Measurements from ENCODE around the gene COL15A1. TPM values are rescaled to one million over a fixed set of nuclear protein-coding genes. Genes with fewer than 3 reads are reported as not detected.

COL15A1 gene
- total RNA-seq, 1 experiment from 2014 or later = not detected

- Histone ChIP-seq H3K27me3 (ENCODE audit: insufficient read depth, low read length) (peaks cover 29% of the 10 kb centered on the region), H2BK120ac (ENCODE audit: low read depth, low read length, poor library complexity, severe bottlenecking) (no peak overlapping the region), H3K79me2 (ENCODE audit: insufficient read depth, low read length) (no peaks in the 10 kb centered on the region), H3K4ac (ENCODE audit: low read depth, low read length) (no peak overlapping the region), H2BK5ac (ENCODE audit: insufficient read length, low read length) (no peak overlapping the region), H4K91ac (ENCODE audit: insufficient read length, low read depth, low read length) (no peak overlapping the region), H3K18ac (ENCODE audit: insufficient read length, low read depth, low read length) (no peak overlapping the region), H2AFZ (ENCODE audit: low read length) (no peak overlapping the region), H4K20me1 (ENCODE audit: control insufficient read depth, insufficient read depth, insufficient read length) (no peaks in the 10 kb centered on the region), H3T11ph (ENCODE audit: low read length) (no peak overlapping the region), H3K4me2 (ENCODE audit: insufficient read depth, insufficient read length, low read length) (no peak overlapping the region), H3K9me3 (ENCODE audit: control insufficient read depth, low read depth, low read length) (no peaks in the 10 kb centered on the region), H2BK20ac (ENCODE audit: low read depth, low read length, poor library complexity, severe bottlenecking) (no peak overlapping the region), H2BK12ac (ENCODE audit: insufficient read length, low read depth, low read length) (no peak overlapping the region), H3K56ac (ENCODE audit: insufficient read length, low read depth, low read length) (no peak overlapping the region), H4K8ac (replicated peaks; ENCODE audit: insufficient read length, low read depth, low read length) (no peak overlapping the region), H2BK15ac (ENCODE audit: low read depth, low read length) (no peak overlapping the region), H3K9ac (ENCODE audit: extremely low read depth, insufficient read length, low read length) (no peak overlapping the region), H3K4me1 (ENCODE audit: insufficient read depth, low read length) (peaks cover 2% of the 10 kb centered on the region), H3K23me2 (ENCODE audit: insufficient read length, low read depth, low read length, poor library complexity, severe bottlenecking) (peaks cover 7% of the 10 kb centered on the region), H3K23ac (ENCODE audit: insufficient read length, low read depth, low read length) (no peak overlapping the region), H2AK5ac (ENCODE audit: insufficient read length, low read length) (no peak overlapping the region), H3K14ac (ENCODE audit: insufficient read depth, low read length) (no peak overlapping the region), H3K27ac (ENCODE audit: insufficient read length, low read depth, low read length) (no peak overlapping the region), H4K5ac (ENCODE audit: insufficient read length, low read depth, low read length) (no peak overlapping the region), H3K79me1 (ENCODE audit: insufficient read depth, low read depth, low read length, poor library complexity, severe bottlenecking) (no peaks in the 10 kb centered on the region)
- no peak for DNase-seq
- H3K4me3 Mint-ChIP-seq = no peak overlapping the region
- TF ChIP-seq CTCF (conservative IDR thresholded peaks at IDR 0.05) = no peak
- H3K9me3 Mint-ChIP-seq = no peaks in the 10 kb centered on the region
- peaks cover 10 to 18% of the 10 kb centered on the region in 2 experiments for H3K4me1 Mint-ChIP-seq
- no peaks in the 10 kb centered on the region for H3K36me3 Mint-ChIP-seq (ENCODE audit: insufficient read depth in 1 of 3, low read depth in 3 of 3)
- WGBS (ENCODE audit: extremely low coverage, insufficient read length, low lambda C conversion rate) = no CpG with 5 or more reads among the region's 3 CpGs
- peaks cover 84% of the 10 kb centered on the region for H3K27me3 Mint-ChIP-seq (ENCODE audit: low read depth)
- H3K27ac Mint-ChIP-seq = no peak overlapping the region
Measured at GRCh38 chr9:98940276-98940675, 3.4 kb upstream of the COL15A1 start.
